T-helper 1 cell treated with Interleukin-12 subunit alpha and Interleukin-12 subunit beta and Interleukin-4 antibody, amounts not matched to agents 30 ng/mL and 1 ng/mL, for 36 hours (primary cell): Measurements from ENCODE around the gene SLC25A24. TPM values are rescaled to one million over a fixed set of nuclear protein-coding genes. Genes with fewer than 3 reads are reported as not detected.
"Not testable (repeated sequence)": the region's sequence is repeated elsewhere in the genome, so short reads cannot be mapped to it uniquely, and the experiment has no call there.

Experiments used
- intact Hi-C: fragments of 100-400 bp; cut with micrococcal nuclease; formaldehyde crosslinking; loops from one replicate; pipeline ENCODE4 v1.15.1; 2024
- total RNA-seq: library from RNA; stranded (reverse); gene quantifications from 2 replicates; pipeline ENCODE4 v1.2.3, GENCODE V29; 2022

The SLC25A24 gene
- 24.4 and 25.6 TPM in 2 replicates for total RNA-seq

DNA sequence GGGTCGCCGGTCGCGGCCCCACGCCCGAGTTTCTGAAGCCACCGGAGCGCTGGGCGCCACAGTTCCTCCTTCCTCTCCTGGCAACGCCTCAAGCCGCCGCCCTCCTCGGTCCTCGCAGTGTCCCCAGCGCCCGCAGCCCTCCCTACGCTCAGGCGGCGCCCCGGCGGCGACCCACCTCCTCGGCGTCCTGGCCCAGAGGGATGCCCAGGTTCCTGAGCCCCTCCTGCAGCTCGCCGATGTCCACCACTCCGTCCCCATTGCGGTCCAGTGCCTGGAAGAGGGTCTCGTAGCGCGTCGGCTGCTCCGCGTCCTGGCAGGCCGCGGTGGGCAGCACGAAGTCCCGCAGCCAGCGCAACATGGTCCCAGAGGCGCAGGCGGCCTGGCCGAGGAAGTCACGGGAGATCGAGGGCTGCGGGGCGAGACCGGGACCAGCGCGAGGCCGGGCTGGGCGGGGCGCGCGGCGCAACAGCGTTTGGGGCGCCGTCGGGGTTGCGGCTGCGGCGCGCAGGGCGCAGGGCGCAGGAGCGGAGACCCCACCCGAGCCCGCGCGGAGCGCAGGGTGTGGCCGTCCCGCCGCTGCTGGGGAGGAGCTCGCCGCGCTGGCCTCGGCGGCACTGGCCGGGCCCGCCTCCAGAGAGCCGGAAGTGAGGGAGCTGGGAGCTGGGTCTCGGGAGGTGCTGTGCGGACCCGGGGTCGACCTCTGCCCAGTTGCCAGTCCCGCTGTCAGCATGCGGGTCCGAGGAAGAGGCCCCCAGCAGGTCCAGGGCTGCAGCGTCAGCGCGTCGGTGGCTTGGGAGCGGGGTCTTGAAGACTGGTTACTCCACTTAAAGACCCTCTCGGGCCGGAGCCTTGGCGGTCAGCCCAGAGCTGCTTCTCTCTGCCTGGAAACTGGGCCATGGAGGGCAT, at the start of gene SLC25A24:
TSS of gene SLC25A24 (minus strand) at position 563 of the 906 bp plus-strand sequence. CDS start at position 358, 205 bp downstream.
- intact Hi-C loops, result loop anchor here (1.0 to 5.0 kb wide), 8 partner anchors 11 to 547 kb away; partner anchors contain the start of genes HENMT1, PRPF38B and STXBP3

DNA sequence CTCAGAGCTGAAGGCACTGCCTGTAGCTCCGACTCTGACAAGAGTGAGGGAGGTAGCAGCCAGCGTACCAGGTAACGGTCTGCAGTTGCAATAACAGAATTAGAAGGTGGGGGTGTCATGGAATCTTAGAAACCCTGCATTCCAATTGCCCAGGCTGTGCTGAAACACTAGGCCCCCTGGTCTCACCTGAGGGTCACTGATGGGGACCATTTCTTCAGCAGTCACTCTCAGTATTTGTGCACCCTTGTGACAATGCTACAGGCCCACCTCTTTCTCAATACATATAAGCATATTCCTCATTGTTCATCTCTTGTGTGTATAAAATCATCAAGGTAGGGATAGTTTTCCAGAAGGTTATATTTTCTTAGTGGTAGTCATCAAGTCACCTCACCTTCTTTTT, 43.8 kb upstream of the SLC25A24 start, which contains the start of gene NBPF4:
TSS of gene NBPF4 (minus strand) at position 101 of the 400 bp plus-strand sequence. CDS start 315 bp downstream, outside the sequence.
- intact Hi-C loops, result not testable (repeated sequence)

DNA sequence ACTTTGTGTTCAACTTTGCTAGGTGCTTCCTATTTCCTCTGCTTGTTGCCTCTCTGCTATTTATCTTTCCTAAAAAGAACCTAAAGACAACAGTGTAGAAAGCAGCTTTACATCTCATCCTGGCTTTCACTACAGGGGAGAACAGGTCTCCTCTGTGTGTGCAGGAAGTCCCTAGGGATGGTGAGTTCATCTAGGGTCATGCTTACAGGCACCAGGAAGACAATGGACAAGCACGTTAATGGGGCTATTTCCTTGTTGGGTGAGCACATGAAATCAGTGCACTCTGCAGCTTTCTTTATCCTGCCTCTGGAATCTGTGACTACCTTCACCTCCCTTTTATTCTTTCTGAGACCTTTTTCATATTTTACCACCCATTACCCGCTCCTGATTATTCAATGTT, 39.3 kb upstream of the SLC25A24 start:
- intact Hi-C loops, result not testable (repeated sequence)

- intact Hi-C loops, result not testable (repeated sequence)
Measured at GRCh38 chr1:108235308-108235707, 35.2 kb upstream of the SLC25A24 start.

DNA sequence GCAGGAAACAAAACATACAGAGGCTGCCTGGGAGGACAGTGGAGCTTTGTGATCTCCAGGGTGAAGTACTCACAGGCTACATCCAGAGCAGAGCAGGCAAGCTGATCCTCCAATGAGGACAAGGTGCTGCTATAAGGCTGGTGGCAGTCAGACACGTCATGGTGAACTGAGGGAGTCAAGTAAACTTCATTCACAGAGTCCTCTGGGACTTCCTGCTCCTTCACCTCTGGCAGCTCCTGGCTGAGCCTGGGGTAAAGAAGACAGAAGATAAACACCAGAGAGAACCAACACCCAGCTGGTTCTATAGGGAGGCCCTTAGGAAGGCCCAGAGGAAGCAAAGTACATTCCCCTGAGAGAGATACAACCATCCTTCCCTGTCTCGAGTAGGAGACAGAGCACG, 32.0 kb upstream of the SLC25A24 start:
- intact Hi-C loops, result not testable (repeated sequence)

DNA sequence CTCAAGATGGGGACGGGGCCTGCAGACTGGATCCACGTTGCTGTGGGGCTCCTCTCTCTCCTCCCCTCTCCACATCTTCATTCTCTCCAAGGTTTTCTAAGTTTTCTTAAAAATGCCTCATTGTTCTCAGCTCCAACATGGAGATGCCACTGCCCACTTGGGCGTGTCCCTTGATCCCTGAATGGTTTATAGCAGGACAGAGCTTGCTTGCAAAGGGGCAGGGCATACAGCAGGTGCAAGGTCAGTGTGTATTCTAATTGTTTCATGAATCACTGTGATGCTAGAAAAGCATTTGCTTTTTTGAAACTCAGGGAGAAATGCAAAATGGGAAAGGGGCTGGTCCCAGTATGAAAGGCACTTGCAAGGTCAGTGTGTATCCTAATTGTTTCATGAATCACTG, 29.8 kb upstream of the SLC25A24 start:
- intact Hi-C loops, result not testable (repeated sequence)

- intact Hi-C loops, result not testable (repeated sequence)
Measured at GRCh38 chr1:108227772-108228171, 27.6 kb upstream of the SLC25A24 start.

DNA sequence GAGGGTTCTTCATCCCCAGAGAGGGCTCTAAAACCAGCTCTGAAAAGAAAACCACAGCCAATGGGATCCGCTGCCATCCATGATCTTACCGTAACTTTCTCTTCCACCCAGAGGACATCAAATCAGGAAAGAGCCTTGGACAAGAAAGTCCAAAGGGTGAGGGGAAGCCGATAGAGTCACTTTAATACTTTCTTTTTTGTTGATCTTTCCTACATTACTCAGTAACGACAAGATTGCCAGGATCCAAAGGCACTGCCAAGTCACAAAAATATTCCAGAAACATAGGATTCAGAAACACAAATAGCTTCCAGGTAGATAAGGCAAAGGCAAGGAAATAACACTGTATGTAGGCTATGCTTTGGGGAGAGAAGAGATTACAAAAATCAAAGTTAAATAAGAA, 26.7 kb upstream of the SLC25A24 start:
- intact Hi-C loops, result not testable (repeated sequence)

- intact Hi-C loops, result not testable (repeated sequence)
Measured at GRCh38 chr1:108223226-108223625, 23.1 kb upstream of the SLC25A24 start.

DNA sequence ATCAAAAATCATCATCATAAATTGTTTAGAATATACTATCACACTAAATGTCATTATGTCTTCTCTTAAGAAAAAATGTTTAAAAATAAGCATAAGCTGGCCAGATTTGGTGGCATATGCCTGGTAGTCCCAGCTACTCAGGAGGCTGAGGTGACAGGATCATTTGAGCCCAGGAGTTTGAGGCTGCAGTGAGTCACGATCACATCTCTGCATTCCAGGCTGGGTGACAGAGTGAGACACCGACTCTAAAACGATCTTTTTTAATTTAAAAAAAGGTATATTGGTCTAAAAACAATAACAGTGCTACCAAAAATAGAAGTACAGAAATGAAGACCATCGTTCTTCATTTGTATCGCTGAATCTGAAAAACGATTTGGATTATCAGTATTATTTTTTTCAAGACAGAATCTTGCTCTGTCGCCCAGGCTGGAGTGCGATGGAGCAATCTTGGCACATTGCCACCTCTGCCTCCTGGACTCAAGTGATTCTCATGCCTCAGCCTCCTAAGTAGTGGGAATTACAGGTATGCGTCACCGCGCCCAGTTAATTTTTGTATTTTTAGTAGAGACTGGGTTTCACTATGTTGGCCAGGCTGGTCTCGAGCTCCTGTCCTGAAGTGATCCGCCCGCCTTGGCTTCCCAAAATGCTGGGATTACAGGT, 17.5 kb upstream of the SLC25A24 start:
- intact Hi-C loops, result not testable (repeated sequence)

DNA sequence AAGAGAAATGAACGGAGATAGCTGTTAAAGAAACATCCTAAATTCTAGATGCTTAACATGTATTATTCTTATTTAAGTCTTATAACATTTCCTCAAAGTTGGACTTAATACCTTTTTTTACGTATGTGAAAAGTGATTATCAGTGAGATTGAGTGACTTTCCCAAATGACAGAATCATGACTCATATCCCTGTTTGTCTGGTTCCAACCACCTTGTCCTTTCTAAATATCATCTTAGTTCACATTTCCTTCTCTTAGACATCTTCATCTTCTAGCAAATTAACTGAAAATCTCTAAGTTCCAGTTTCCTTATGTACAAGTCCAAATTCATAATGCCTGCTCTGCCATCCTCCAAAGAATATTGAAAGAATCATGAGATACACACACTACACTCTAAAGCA, 16.9 kb upstream of the SLC25A24 start:
- intact Hi-C loops, result not testable (repeated sequence)

DNA sequence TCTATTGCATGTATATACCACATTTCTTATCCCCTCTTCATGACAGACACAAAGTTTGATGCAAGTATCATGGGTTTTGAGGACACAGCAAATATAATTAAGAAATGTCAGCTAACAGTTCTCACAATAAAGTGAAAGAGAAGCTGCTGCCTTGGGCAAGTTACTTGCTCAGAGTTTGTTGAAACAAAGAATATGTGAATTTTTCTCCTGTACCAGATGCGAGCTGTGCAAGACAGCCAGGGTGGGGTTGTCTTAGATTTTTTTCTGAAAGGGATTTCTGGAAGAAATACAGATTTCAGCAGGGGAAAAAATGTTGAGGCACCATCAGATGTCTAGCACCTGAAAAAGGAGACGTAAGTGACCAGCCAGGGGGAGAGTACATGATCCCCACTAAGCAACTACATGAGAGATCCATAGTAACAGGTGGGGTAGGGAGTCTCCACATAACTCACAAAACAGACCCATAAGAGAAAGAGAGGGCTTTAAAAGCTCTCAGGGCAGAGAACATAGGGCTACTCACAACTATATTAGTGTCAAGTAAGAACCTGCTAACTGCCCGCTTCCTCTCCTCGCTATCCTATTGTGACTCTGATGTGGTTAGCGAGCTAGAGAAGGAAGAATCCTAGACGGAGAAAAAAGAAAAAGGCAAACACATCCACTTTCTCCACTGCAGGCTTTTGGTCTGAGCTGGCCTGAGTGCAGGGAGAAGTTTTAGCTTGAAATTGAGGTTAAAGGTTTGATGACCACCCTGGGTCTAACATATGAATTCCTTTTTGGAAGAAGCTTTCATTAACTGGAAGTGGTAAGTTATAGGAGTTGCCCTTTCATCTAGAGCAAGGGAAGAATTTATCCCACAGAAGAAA, 16.1 kb upstream of the SLC25A24 start:
- intact Hi-C loops, result not testable (repeated sequence)

GRCh38 chr1:108214641-108215465, 14.7 kb upstream of the SLC25A24 start:
- intact Hi-C loops, result loop anchor here (1.0 kb wide), 1 partner anchor 346 kb away; no protein-coding TSS in a partner anchor

GRCh38 chr1:108211014-108211413, 10.9 kb upstream of the SLC25A24 start:
- intact Hi-C loops, result loop anchor here (1.0 kb wide), 1 partner anchor 11 kb away; the partner anchor contains the start of gene SLC25A24

DNA sequence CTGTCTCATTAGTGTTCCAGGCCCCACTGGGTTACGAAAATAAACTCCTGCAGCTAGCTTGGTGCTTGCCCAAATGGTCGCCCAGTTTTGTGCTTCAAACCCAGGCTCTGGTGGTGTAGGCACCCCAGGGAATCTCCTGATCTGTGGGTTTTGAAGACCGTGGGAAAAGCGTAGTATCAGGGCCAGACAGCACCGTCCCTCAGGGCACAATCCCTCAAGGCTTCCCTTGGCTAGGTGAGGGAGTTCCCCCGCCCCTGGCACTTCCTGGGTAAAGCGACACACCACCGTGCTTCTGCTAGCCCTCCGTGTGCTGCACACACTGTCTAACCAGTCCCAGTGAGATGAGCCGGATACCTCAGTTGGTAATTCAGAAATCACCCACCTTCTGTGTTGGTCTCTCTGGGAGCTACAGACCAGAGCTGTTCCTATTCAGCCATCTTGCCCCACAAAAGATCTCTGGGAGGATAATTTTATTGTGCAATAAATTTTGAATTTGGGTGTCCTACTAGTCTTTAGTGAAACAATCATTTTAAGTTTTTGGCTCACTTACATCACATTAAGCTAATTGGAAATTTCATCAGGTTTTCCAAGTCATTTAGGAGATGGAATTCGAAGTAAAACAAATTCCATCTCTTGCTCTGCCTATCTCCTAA, 9.4 kb upstream of the SLC25A24 start:
- intact Hi-C loops, result loop anchor here (1.0 kb wide), 1 partner anchor 434 kb away; no protein-coding TSS in a partner anchor

DNA sequence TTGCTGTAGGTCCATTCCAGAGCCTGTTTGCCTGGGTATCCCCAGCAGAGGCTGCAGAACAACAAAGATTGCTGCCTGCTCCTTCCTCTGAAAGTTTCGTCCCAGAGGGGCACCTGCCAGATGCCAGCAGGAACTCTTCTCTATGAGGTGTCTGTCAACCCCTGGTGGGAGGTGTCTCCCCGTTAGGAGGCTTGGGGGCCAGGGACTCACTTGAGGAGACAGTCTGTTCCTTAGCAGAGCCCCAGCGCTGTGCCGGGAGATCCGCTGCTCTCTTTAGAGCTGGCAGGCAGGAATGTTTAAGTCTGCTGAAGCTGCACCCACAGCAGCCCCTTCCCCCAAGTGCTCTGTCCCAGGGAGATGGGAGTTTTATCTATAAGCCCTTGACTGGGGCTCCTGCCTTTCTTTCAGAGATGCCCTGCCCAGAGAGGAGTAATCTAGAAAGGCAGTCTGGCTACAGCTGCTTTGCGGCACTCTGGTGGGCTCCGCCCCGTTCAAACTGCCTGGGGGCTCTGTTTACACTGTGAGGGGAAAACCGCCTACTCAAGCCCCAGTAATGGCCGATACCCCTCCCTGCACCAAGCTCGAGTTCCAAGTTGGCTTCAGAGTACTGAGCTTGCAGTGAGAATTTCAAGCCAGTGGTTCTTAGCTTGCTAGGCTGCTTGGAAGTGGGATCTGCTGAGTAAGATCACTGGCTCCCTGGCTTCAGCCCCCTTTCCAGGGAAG, 8.7 kb upstream of the SLC25A24 start:
- intact Hi-C loops, result loop anchor here (1.0 kb wide), 1 partner anchor 434 kb away; no protein-coding TSS in a partner anchor

GRCh38 chr1:108203582-108203981, 3.4 kb upstream of the SLC25A24 start:
- intact Hi-C loops, result loop anchor here (5.0 kb wide), 3 partner anchors 241 to 489 kb away; partner anchors contain the start of genes HENMT1 and PRPF38B

- intact Hi-C loops, result loop anchor here (2.0 to 5.0 kb wide), 5 partner anchors 239 to 545 kb away; partner anchors contain the start of genes HENMT1, PRPF38B and STXBP3
Measured at GRCh38 chr1:108201687-108202086, 1.5 kb upstream of the SLC25A24 start.
